K562 (cell line): ENCODE measurements around the gene DLK2. TPM values are rescaled to one million over a fixed set of nuclear protein-coding genes. Genes with fewer than 3 reads are reported as not detected.
A peak's percentile ranks its signal among the peaks of the same experiment; 100 is the strongest.

Source experiments
- ATAC-seq: fragments of 200-7000 bp; cut with Tn5 transposase; 3 replicates; pipeline ENCODE4 v1.9.1; 2020; ENCODE audit warnings: moderate library complexity
- BruUV-seq: library from RNA; stranded (reverse); fragments of 400-500 nt; replicated peaks from 2 replicates; lab custom pipeline; 2021; lab: Mats Ljungman, UMichigan
- CTCF ChIA-PET: fragments of 300-600 bp; formaldehyde crosslinking; extraction: SDS; loops from one replicate; lab custom pipeline; 2021; ENCODE audit warnings: low intra/inter-chr PET ratio; lab: Yijun Ruan, JAX
- POLR2A ChIA-PET: fragments of 300-600, 350-650 bp; sonication (Branson Sonifier 250); formaldehyde crosslinking; extraction: SDS; loops from one replicate; lab custom pipeline; 2021; ENCODE audit warnings: antibody characterized with exemption, inconsistent platforms; lab: Yijun Ruan, JAX
- DNase-seq, 4 experiments: peaks; one replicate each; pipeline versions ENCODE4 v3.0.0 to v3.0.0-alpha.2; 2011 to 2018; ENCODE audit warnings: low spot score in 3 of 4, mixed read lengths in 3 of 4; ENCODE audit errors: extremely low read depth in 1 of 4
- FAIRE-seq: peaks from 2 replicates; lab custom pipeline; 2011; peaks lifted over from hg19 to GRCh38; lab: Jason Lieb, UNC
- H2AFZ ChIP-seq: 2 replicates; pipeline ENCODE4 v1.6.0; 2011; ENCODE audit warnings: low read depth, low read length, control low read depth, inconsistent platforms
- H3K27ac ChIP-seq: fragments of 200-600 bp; 3 replicates; pipeline ENCODE4 v1.8.0; 2011; ENCODE audit warnings: low read depth, mild to moderate bottlenecking, control low read depth, inconsistent platforms, low read length, moderate library complexity, mixed read lengths; ENCODE audit errors: extremely low read depth
- H3K27me3 ChIP-seq, 2 experiments: fragments of 300-600 bp in 1 of 2; 2 replicates in 1 of 2; 3 replicates in 1 of 2; pipeline versions ENCODE4 v1.6.0 to v1.8.0; 2011; ENCODE audit warnings: inconsistent platforms in 2 of 2, low read length in 2 of 2, mild to moderate bottlenecking in 1 of 2, mixed read lengths in 1 of 2, moderate library complexity in 1 of 2; ENCODE audit not compliant: control insufficient read depth in 2 of 2, insufficient read depth in 2 of 2
- H3K36me3 ChIP-seq: fragments of 300-600 bp; 3 replicates; pipeline ENCODE4 v1.8.0; 2011; ENCODE audit warnings: mild to moderate bottlenecking, low read length, inconsistent platforms; ENCODE audit not compliant: control insufficient read depth, insufficient read depth
- H3K4me1 ChIP-seq, 2 experiments: fragments of 200-600 bp in 1 of 2; replicated peaks in 1 of 2; 2 replicates in 1 of 2; 3 replicates in 1 of 2; pipeline versions ENCODE4 v1.5.1 to v1.8.0; 2011; ENCODE audit warnings: inconsistent platforms in 2 of 2, low read length in 2 of 2, mild to moderate bottlenecking in 1 of 2, mixed read lengths in 1 of 2, moderate library complexity in 1 of 2; ENCODE audit not compliant: control insufficient read depth in 2 of 2, insufficient read depth in 2 of 2
- H3K4me2 ChIP-seq: 2 replicates; pipeline ENCODE4 v1.6.1; 2011; ENCODE audit warnings: low read length, control low read depth, inconsistent platforms, mixed read lengths; ENCODE audit not compliant: insufficient read depth
- H3K4me3 ChIP-seq: fragments of 200-600 bp; sonication (generic), shearing (Covaris generic); 2 replicates; pipeline ENCODE4 v1.5.1; 2016; ENCODE audit warnings: control low read depth, inconsistent platforms
- H3K79me2 ChIP-seq: fragments of 200-600 bp; 3 replicates; pipeline ENCODE4 v1.8.0; 2011; ENCODE audit warnings: low read length, inconsistent platforms; ENCODE audit not compliant: control insufficient read depth, insufficient read depth
- H3K9ac ChIP-seq, 2 experiments: 2 replicates each; pipeline versions ENCODE4 v1.6.0 to v1.6.1; 2011; ENCODE audit warnings: low read depth in 2 of 2, low read length in 2 of 2, control low read depth in 1 of 2, inconsistent platforms in 1 of 2, mild to moderate bottlenecking in 1 of 2, mixed read lengths in 1 of 2; ENCODE audit not compliant: insufficient read depth in 1 of 2
- H3K9me1 ChIP-seq: one replicate; pipeline ENCODE4 v1.6.0; 2011; ENCODE audit warnings: inconsistent platforms, mild to moderate bottlenecking, low read length, moderate library complexity; ENCODE audit not compliant: control insufficient read depth, insufficient read depth
- H3K9me3 ChIP-seq: replicated peaks from 2 replicates; pipeline ENCODE4 v1.5.1; 2011; ENCODE audit warnings: low read depth, low read length, inconsistent platforms; ENCODE audit not compliant: control insufficient read depth, insufficient read depth
- H4K20me1 ChIP-seq: replicated peaks from 2 replicates; pipeline ENCODE4 v1.6.1; 2011; ENCODE audit warnings: low read length, inconsistent platforms, mixed read lengths; ENCODE audit not compliant: control insufficient read depth, insufficient read depth
- CBX1 ChIP-seq: sonication (generic); IDR thresholded peaks from 2 replicates; pipeline ENCODE4 v1.6.1; 2016; ENCODE audit warnings: antibody characterized with exemption, low read depth, mild to moderate bottlenecking
- CHD7 ChIP-seq: fragments of 200-600 bp; sonication (generic); IDR thresholded peaks from one replicate; pipeline ENCODE4 v1.6.1; 2012; ENCODE audit warnings: mild to moderate bottlenecking, low read depth, low read length, inconsistent platforms
- EWSR1 ChIP-seq: fragments of 450-650 bp; IDR thresholded peaks from 2 replicates; pipeline ENCODE4 v1.6.1; 2018; ENCODE audit warnings: borderline replicate concordance, mild to moderate bottlenecking, low read depth, moderate library complexity; ENCODE audit not compliant: partially characterized antibody
- WGBS: fragments of 100-300 bp; shearing (Covaris generic); methylation state at CpG from one replicate; pipeline ENCODE4 v1.1.6; 2016; ENCODE audit warnings: low coverage, mixed read lengths; ENCODE audit not compliant: insufficient coverage; ENCODE audit errors: missing lambda C conversion rate; 5-methylcytosine and 5-hydroxymethylcytosine counted together
- in situ Hi-C: fragments of 300-500 bp; cut with MboI; formaldehyde crosslinking; loops from 4 replicates; pipeline ENCODE4 v1.15.0; 2018; ENCODE audit warnings: inconsistent platforms, mixed read lengths
- intact Hi-C: fragments of 100-400 bp; cut with micrococcal nuclease; formaldehyde crosslinking; loops from 2 replicates; pipeline ENCODE4 v1.14.2; 2022
- polyA plus RNA-seq, 8 experiments: library from polyadenylated mRNA; depleted of rRNA in 4 of 8; stranded (reverse) in 5 of 8; unstranded in 3 of 8; fragments of >200 nt; fragmentation: Nextera tagmentation in 2 of 8; fragmentation: Illumina TruSeq in 1 of 8; extraction: Ambion mirVana in 2 of 8; extraction: Trizol in 1 of 8; gene quantifications; 2 replicates each; pipeline versions ENCODE4 v1.2.1 to v1.2.3, GENCODE V29; 2011 to 2014; ENCODE audit warnings: inconsistent platforms in 1 of 8, missing spikeins in 1 of 8
- total RNA-seq, 7 experiments: library from RNA; depleted of rRNA in 6 of 7; stranded (reverse); fragments of >200 nt in 6 of 7; fragmentation: Illumina TruSeq in 2 of 7; extraction: Trizol in 2 of 7; gene quantifications; 2 replicates each; pipeline versions ENCODE4 v1.2.1 to v1.2.3, GENCODE V29; 2011 to 2021; ENCODE audit warnings: low replicate concordance in 1 of 7
- TF ChIP-seq, protein P1 (sequence below): sonication (generic); formaldehyde crosslinking; IDR thresholded peaks from 2 replicates; pipeline ENCODE4 v1.8.1; 2023; ENCODE audit warnings: missing genetic modification reagents, mild to moderate bottlenecking, borderline replicate concordance

Gene DLK2
- total and polyA plus RNA-seq, 9 of the 15 experiments (the other 6 are each of a cell fraction or from before 2014, with no cell fraction given), result 0.11 to 0.53 (median 0.29) TPM; not detected in 3

GRCh38 chr6:43433148-43433547 lies 22.2 kb downstream of the DLK2 start:
- peaks cover 7 to 15% of the 10 kb centered on the region in 2 experiments for H3K4me1 ChIP-seq
- H2AFZ ChIP-seq, result no peak overlapping the region
- peaks cover 10% of the 10 kb centered on the region for H3K79me2 ChIP-seq
- H3K27ac ChIP-seq, result no peak overlapping the region
- no peak for TF ChIP-seq CHD7
- TF ChIP-seq, protein P1, sequence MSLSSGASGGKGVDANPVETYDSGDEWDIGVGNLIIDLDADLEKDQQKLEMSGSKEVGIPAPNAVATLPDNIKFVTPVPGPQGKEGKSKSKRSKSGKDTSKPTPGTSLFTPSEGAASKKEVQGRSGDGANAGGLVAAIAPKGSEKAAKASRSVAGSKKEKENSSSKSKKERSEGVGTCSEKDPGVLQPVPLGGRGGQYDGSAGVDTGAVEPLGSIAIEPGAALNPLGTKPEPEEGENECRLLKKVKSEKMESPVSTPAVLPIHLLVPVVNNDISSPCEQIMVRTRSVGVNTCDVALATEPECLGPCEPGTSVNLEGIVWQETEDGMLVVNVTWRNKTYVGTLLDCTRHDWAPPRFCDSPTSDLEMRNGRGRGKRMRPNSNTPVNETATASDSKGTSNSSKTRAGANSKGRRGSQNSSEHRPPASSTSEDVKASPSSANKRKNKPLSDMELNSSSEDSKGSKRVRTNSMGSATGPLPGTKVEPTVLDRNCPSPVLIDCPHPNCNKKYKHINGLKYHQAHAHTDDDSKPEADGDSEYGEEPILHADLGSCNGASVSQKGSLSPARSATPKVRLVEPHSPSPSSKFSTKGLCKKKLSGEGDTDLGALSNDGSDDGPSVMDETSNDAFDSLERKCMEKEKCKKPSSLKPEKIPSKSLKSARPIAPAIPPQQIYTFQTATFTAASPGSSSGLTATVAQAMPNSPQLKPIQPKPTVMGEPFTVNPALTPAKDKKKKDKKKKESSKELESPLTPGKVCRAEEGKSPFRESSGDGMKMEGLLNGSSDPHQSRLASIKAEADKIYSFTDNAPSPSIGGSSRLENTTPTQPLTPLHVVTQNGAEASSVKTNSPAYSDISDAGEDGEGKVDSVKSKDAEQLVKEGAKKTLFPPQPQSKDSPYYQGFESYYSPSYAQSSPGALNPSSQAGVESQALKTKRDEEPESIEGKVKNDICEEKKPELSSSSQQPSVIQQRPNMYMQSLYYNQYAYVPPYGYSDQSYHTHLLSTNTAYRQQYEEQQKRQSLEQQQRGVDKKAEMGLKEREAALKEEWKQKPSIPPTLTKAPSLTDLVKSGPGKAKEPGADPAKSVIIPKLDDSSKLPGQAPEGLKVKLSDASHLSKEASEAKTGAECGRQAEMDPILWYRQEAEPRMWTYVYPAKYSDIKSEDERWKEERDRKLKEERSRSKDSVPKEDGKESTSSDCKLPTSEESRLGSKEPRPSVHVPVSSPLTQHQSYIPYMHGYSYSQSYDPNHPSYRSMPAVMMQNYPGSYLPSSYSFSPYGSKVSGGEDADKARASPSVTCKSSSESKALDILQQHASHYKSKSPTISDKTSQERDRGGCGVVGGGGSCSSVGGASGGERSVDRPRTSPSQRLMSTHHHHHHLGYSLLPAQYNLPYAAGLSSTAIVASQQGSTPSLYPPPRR, result 0 out of 2 replicates have a peak, but pooled peaks have one; percentile 56
- TF ChIP-seq EWSR1, result no peak
- no peak for TF ChIP-seq CBX1
- no peaks in the 10 kb centered on the region for H3K27me3 ChIP-seq
- WGBS, result 87% methylated on average over 8 of the region's 8 CpGs
- in situ Hi-C loops, result no loop called here
- H3K4me2 ChIP-seq, result no peak overlapping the region
- peaks cover 3% of the 10 kb centered on the region; the same call in 1 of the 2 replicates for H4K20me1 ChIP-seq
- BruUV-seq, result no TSS peak
- FAIRE-seq (no peak), DNase-seq (no peak), ATAC-seq (no peak)
- intact Hi-C loops, result no loop called here
- H3K36me3 ChIP-seq, result peaks cover 15% of the 10 kb centered on the region; the same call in 2 of the 3 replicates
- H3K4me3 ChIP-seq, result no peak overlapping the region
- no peaks in the 10 kb centered on the region for H3K9me1 ChIP-seq
- ChIA-PET POLR2A (interaction anchor here (0.6 to 3.1 kb wide), 6 partner anchors 11 to 812 kb away, joined by 3 to 16 read pairs (median 4); no protein-coding TSS in a partner anchor), CTCF (no interaction called here)
- no peaks in the 10 kb centered on the region for H3K9me3 ChIP-seq
- no peak overlapping the region for H3K9ac ChIP-seq
